ENCODE data around the gene MYO6. TPM values are rescaled to one million over a fixed set of nuclear protein-coding genes. Genes with fewer than 3 reads are reported as not detected.

The MYO6 gene
- total RNA-seq, 1 donor: 15.1 TPM

GRCh38 chr6:75946146-75946831 is 197.2 kb downstream of the MYO6 start:
- H3K4me3 ChIP-seq (ENCODE audit: low read depth, low read length): no peak overlapping the region
- no peak for DNase-seq (ENCODE audit: low read depth)
- no peak for TF ChIP-seq CTCF (IDR thresholded peaks at IDR 0.05; ENCODE audit: insufficient read depth, low read depth, low read length)

GRCh38 chr6:75947935-75948334 is 198.9 kb downstream of the MYO6 start:
- no peak for TF ChIP-seq CTCF (IDR thresholded peaks at IDR 0.05; ENCODE audit: insufficient read depth, low read depth, low read length)
- no peak for DNase-seq (ENCODE audit: low read depth)
- no peak overlapping the region for H3K4me3 ChIP-seq (ENCODE audit: low read depth, low read length)

GRCh38 chr6:75952128-75952527 is 203.1 kb downstream of the MYO6 start:
- DNase-seq (ENCODE audit: low read depth): peak; percentile 10
- H3K4me3 ChIP-seq (ENCODE audit: low read depth, low read length): no peak overlapping the region
- no peak for TF ChIP-seq CTCF (IDR thresholded peaks at IDR 0.05; ENCODE audit: insufficient read depth, low read depth, low read length)

- no peak overlapping the region for H3K4me3 ChIP-seq (ENCODE audit: low read depth, low read length)
- TF ChIP-seq CTCF (IDR thresholded peaks at IDR 0.05; ENCODE audit: insufficient read depth, low read depth, low read length): no peak
- no peak for DNase-seq (ENCODE audit: low read depth)
These were observed 214.5 kb downstream of the MYO6 start for GRCh38 chr6:75963569-75963968.

GRCh38 chr6:75968143-75968542 is 219.1 kb downstream of the MYO6 start:
- DNase-seq (ENCODE audit: low read depth): no peak
- no peak overlapping the region for H3K4me3 ChIP-seq (ENCODE audit: low read depth, low read length)
- no peak for TF ChIP-seq CTCF (IDR thresholded peaks at IDR 0.05; ENCODE audit: insufficient read depth, low read depth, low read length)

Small RNAs within 50 kb of the gene (small RNA-seq; reads per million reads assigned to genes)
- gene RF00019 (not detected), gene RNA5SP209 (not detected), gene RNU6-155P (not detected)

Other genes with a start within 250 kb of the MYO6 start
- 93.1 and 113 TPM in 2 replicates for gene SENP6, start 147.4 kb upstream of the MYO6 start, total RNA-seq

All from fibroblast of villous mesenchyme (primary cell).